K562 (cell line): ENCODE data around the gene ARMCX5. TPM values are rescaled to one million over a fixed set of nuclear protein-coding genes. Genes with fewer than 3 reads are reported as not detected.

ENCODE experiments used
- ADNP ChIP-seq: fragments of 200-800 bp; sonication (Bioruptor generic); IDR thresholded peaks from 2 replicates; pipeline ENCODE4 v1.6.1; 2016; ENCODE audit warnings: missing genetic modification characterization, missing compliant biosample characterization
- BRD4 ChIP-seq: fragments of 200-600 bp; sonication (generic); IDR thresholded peaks from 2 replicates; pipeline ENCODE4 v1.6.1; 2017; ENCODE audit warnings: inconsistent platforms
- E2F6 ChIP-seq, 2 experiments: IDR thresholded peaks; 2 replicates each; pipeline ENCODE4 v1.6.1; 2011; ENCODE audit warnings: borderline replicate concordance in 1 of 2, control low read depth in 1 of 2, low read depth in 1 of 2, low read length in 1 of 2, mild to moderate bottlenecking in 1 of 2, mixed read lengths in 1 of 2, moderate library complexity in 1 of 2; ENCODE audit not compliant: insufficient read depth in 1 of 2, insufficient read length in 1 of 2, poor library complexity in 1 of 2, severe bottlenecking in 1 of 2; ENCODE audit errors: extremely low read depth in 1 of 2
- FOXP4 ChIP-seq: sonication (generic); formaldehyde crosslinking; IDR thresholded peaks from 2 replicates; pipeline ENCODE4 v1.8.0; 2022; ENCODE audit warnings: mild to moderate bottlenecking, missing genetic modification reagents, borderline replicate concordance
- HCFC1 ChIP-seq: IDR thresholded peaks from 2 replicates; pipeline ENCODE4 v1.6.1; 2012; ENCODE audit warnings: low read depth, low read length, improper control_type of control experiment
- NCOA2 ChIP-seq, 2 experiments: fragments of 450-650 bp; IDR thresholded peaks; 2 replicates each; pipeline ENCODE4 v1.6.1; 2018; ENCODE audit warnings: mild to moderate bottlenecking in 2 of 2, moderate library complexity in 1 of 2; ENCODE audit not compliant: partially characterized antibody in 2 of 2
- PHTF2 ChIP-seq: fragments of 250-450 bp; sonication (Bioruptor Pico); IDR thresholded peaks from 2 replicates; pipeline ENCODE4 v1.5.0; 2021; ENCODE audit warnings: mild to moderate bottlenecking
- POLR2G ChIP-seq: fragments of 200-400 bp; formaldehyde crosslinking; IDR thresholded peaks from 2 replicates; pipeline ENCODE4 v1.6.1; 2017; ENCODE audit warnings: low read depth, mild to moderate bottlenecking, antibody characterized with exemption, low read length, moderate library complexity
- PREB ChIP-seq: sonication (generic); formaldehyde crosslinking; IDR thresholded peaks from 2 replicates; pipeline ENCODE4 v1.8.1; 2023; ENCODE audit warnings: mild to moderate bottlenecking, missing genetic modification reagents
- STAT5A ChIP-seq: IDR thresholded peaks from 2 replicates; pipeline ENCODE4 v1.6.1; 2012; ENCODE audit warnings: low read length, inconsistent platforms, borderline replicate concordance
- ZBTB2 ChIP-seq: fragments of 450-650 bp; IDR thresholded peaks from 2 replicates; pipeline ENCODE4 v1.6.1; 2016; ENCODE audit warnings: antibody characterized with exemption
- ZBTB5 ChIP-seq: fragments of 450-650 bp; IDR thresholded peaks from 2 replicates; pipeline ENCODE4 v1.6.1; 2017; ENCODE audit warnings: antibody characterized with exemption
- ZNF696 ChIP-seq: fragments of 250-450 bp; sonication (Bioruptor Pico); conservative IDR thresholded peaks from 2 replicates; pipeline ENCODE4 v1.4.0; 2020; ENCODE audit warnings: mild to moderate bottlenecking, moderate library complexity
- ZNF740 ChIP-seq, 3 experiments: fragments of 200-800 bp in 1 of 3; sonication (Bioruptor generic) in 1 of 3; sonication (generic) in 1 of 3; formaldehyde crosslinking in 1 of 3; IDR thresholded peaks; 2 replicates each; pipeline versions ENCODE4 v1.6.1 to v1.8.0; 2016 to 2022; ENCODE audit warnings: mild to moderate bottlenecking in 2 of 3, missing compliant biosample characterization in 2 of 3, missing genetic modification characterization in 2 of 3, missing genetic modification reagents in 1 of 3
- ZNF766 ChIP-seq: fragments of 200-800 bp; sonication (Bioruptor generic); conservative IDR thresholded peaks from 2 replicates; pipeline ENCODE4 v1.6.1; 2016; ENCODE audit warnings: missing genetic modification characterization, missing compliant biosample characterization
- polyA plus RNA-seq, 8 experiments: library from polyadenylated mRNA; depleted of rRNA in 4 of 8; stranded (reverse) in 5 of 8; unstranded in 3 of 8; fragments of >200 nt; fragmentation: Nextera tagmentation in 2 of 8; fragmentation: Illumina TruSeq in 1 of 8; extraction: Ambion mirVana in 2 of 8; extraction: Trizol in 1 of 8; gene quantifications; 2 replicates each; pipeline versions ENCODE4 v1.2.1 to v1.2.3, GENCODE V29; 2011 to 2014; ENCODE audit warnings: inconsistent platforms in 1 of 8, missing spikeins in 1 of 8
- total RNA-seq, 7 experiments: library from RNA; depleted of rRNA in 6 of 7; stranded (reverse); fragments of >200 nt in 6 of 7; fragmentation: Illumina TruSeq in 2 of 7; extraction: Trizol in 2 of 7; gene quantifications; 2 replicates each; pipeline versions ENCODE4 v1.2.1 to v1.2.3, GENCODE V29; 2011 to 2021; ENCODE audit warnings: low replicate concordance in 1 of 7

ARMCX5 gene
- total and polyA plus RNA-seq, 9 of the 15 experiments (the other 6 are each of a cell fraction or from before 2014, with no cell fraction given): 13.4 to 29.4 (median 17.3) TPM

GRCh38 chrX:102599084-102599950, at the start of gene ARMCX5 (continued):
- TF ChIP-seq NCOA2 (IDR thresholded peaks at IDR 0.05; ENCODE audit: partially characterized antibody in 2 of 2) (no peak), E2F6 (IDR thresholded peaks at IDR 0.05; ENCODE audit: borderline replicate concordance in 1 of 2, extremely low read depth in 1 of 2, insufficient read depth in 1 of 2, insufficient read length in 1 of 2, low read depth in 1 of 2, low read length in 1 of 2, poor library complexity in 1 of 2, severe bottlenecking in 1 of 2) (peak in 1 of 2 experiments; percentile 20), ZNF696 (CRISPR knock-in tag) (no peak), ZNF740 (CRISPR knock-in tag; IDR thresholded peaks at IDR 0.05) (peak; percentile 27; the same call in 1 of the 2 replicates), ZNF740 (tag; IDR thresholded peaks at IDR 0.05) (peak in 1 of 2 experiments; percentile 51; a peak in 1 of 4 replicates), PREB (CRISPR knock-in tag) (no peak), HCFC1 (peak; percentile 21; the same call in 1 of the 2 replicates), FOXP4 (CRISPR knock-in tag) (no peak), ADNP (tag) (no peak), STAT5A (no peak), BRD4 (0 out of 2 replicates have a peak, but pooled peaks have one; percentile 64), POLR2G (peak; percentile 49), ZNF766 (CRISPR knock-in tag) (0 out of 2 replicates have a peak, but pooled peaks have one; percentile 22), PHTF2 (CRISPR knock-in tag) (no peak), ZBTB5 (no peak), ZBTB2 (0 out of 2 replicates have a peak, but pooled peaks have one; percentile 10)
